COR-L47 (cell line): Measurements from ENCODE around the gene URGCP.
"Not testable (repeated sequence)": the region's sequence is repeated elsewhere in the genome, so short reads cannot be mapped to it uniquely, and the experiment has no call there.

ENCODE experiments used
- DNase-seq: peaks from one replicate; lab custom pipeline; 2025; lab: John Stamatoyannopoulos, UW

Gene URGCP

DNA sequence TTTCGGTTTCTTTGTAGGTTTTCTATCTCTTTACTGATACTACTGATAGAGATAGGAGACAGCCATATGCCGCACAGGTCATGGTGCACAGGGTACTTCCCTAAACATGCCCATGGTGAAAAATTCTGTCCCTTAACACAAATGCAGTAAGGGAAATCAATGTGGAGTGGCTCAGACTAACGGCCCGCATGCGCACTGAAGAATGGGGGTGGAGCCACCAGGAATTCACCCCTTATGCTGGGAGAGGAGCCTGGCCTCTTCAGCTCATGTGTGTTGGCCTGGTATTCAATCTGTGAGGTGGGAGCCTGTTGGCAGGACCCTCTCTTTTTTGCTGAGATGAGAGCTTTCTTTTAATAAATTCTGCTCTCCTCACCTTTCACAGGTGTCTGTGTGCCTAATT, 8.4 kb upstream of the URGCP start:
- DNase-seq, result no peak

DNA sequence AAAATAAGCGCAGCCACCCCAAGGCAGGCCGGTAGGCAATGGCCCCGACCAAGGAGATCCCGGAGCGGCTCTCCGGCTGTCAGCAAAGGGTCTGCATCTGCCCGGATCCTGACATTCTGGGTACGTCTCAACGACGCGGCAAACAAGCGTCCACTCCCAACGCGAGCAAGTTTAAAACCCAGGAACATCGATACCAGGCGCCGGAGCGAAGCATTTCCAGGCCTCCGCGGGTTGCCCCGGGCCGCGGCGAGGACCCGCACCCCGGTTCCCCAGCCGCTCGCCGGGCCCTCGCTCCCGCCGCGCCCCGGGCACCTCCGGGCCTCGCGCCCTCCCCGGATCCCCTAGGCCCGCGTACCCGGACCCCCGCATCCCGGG, 453 bp downstream of the URGCP start:
- DNase-seq, result peak; percentile 12

DNA sequence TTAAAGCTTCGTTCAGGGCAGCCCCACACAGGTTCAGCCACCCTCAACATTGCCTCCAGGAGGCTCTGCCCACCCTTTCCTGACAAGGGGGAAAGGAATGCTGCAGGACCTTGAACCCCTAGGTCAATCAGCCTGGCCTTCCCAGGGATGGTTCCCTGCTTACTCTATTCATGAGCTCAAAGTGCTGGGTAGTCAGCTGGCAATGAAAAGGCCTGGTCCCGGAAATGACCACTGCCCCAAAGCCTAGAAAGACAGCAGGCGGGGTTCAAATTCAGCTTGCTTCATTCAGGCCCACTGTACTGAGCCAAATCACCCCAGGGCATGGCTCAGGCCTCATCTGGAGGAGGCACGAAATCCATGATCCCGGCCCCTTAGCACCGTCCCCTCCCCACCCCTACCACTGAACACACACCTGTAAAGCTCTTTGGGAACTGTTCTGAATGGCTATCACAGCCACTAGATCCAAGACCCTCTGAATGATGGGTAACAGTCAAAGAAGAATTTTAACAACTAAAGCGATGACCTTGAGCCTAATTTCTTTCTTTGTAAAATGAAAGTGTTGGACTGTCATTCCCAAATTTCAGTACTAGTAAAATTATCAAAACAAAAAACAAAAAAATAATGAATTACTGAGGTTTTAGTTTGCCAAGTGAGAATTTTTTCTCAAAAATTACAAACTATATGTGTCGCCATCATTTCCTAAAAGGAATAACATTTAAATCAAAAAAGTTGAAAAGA, 1.0 kb downstream of the URGCP start:
- DNase-seq, result no peak

DNA sequence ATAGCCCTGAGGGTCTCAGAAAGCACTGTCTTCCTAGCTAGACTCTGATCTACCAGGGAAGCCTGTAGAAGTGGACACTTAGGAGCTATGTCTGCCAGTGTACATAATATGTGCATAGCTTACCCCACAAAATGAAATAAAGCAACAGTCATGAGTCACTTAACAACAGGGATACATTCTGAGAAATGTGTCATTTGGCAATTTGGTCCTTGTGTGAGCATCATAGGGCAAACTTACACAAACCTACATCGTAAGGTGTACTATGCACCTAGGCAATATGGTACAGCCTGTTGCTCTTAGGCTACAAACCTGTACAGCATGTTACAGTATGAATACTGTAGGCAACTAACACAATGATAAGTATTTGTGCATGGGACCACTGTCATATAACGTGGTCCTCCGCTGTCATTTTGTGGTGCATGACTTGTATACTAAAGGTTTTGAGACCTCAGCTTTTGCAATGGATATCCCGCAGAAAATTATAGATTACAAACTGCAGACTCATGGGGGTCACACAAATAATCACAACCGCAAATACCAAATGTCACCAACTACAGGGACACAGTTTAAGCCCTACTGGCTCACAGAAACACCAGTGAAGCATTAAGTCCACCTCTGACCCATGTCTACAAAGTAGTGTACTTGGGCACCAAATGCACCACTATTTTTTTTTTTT, 1.7 kb downstream of the URGCP start:
- DNase-seq, result no peak

DNA sequence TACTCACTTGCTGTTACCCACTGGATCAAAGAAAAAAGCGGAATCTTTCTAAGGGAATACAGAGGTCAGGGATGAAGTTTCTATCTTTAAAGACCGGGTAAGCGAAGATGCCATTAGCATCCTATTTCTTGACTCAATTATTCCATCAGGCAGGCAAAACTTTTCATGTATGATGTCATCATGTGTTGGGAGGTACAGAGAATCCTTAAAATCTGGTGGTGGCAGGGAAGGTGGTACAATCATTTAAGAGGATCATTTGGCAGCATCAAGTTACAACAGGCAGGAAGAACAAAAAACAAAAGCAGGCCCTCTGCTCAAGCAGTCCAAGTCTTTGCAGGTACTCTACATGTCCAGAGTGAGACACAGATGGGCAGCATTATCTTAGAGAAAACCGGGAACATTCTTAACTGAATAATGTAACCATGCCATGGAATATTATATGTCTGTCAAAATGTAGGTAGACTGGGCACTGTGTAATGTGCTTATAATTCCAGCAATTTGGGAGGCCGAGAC, 3.8 kb downstream of the URGCP start:
- DNase-seq, result no peak

DNA sequence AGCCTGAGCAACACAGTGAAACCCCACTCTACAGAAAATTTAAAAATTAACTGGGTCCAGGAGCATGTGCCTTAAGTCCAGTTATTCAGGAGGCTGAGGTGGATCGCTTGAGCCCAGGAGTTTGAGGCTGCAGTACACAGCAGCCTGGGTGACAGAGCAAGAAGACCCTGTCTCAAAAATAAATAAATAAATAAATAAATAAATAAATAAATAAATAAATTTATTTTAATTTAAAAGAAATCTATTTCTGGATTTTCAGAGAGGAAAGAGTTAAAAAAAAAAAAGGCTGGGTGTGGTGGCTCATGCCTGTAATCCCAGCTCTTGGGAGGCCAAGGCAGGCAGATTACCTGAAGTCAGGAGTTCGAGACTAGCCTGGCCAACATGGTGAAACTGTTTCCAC, 7.8 kb downstream of the URGCP start:
- not testable (repeated sequence) for DNase-seq

DNA sequence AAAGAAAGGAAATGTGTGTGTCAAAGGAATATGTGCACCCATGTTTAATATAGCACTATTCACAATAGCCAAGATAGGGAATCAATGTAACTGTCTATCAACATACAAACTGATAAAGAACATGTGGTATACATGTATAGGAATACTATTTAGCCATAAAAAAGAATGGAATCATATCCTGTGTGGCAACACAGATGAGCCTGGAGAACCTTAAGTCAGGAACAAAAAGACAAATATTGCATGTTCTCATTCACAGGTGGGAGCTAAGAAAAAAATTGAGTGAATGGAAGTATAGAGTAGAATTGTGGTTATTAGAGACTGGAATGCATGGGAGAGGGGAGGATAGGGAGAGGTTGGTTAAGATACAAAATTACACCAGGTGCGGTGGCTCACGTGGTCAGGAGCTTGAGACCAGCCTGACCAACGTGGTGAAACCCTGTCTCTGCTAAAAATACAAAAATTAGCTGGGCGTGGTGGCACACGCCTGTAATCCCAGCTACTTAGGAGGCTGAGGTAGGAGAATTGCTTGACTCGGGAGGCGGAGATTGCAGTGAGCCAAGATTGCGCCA, 10.5 kb downstream of the URGCP start:
- DNase-seq, result no peak

DNA sequence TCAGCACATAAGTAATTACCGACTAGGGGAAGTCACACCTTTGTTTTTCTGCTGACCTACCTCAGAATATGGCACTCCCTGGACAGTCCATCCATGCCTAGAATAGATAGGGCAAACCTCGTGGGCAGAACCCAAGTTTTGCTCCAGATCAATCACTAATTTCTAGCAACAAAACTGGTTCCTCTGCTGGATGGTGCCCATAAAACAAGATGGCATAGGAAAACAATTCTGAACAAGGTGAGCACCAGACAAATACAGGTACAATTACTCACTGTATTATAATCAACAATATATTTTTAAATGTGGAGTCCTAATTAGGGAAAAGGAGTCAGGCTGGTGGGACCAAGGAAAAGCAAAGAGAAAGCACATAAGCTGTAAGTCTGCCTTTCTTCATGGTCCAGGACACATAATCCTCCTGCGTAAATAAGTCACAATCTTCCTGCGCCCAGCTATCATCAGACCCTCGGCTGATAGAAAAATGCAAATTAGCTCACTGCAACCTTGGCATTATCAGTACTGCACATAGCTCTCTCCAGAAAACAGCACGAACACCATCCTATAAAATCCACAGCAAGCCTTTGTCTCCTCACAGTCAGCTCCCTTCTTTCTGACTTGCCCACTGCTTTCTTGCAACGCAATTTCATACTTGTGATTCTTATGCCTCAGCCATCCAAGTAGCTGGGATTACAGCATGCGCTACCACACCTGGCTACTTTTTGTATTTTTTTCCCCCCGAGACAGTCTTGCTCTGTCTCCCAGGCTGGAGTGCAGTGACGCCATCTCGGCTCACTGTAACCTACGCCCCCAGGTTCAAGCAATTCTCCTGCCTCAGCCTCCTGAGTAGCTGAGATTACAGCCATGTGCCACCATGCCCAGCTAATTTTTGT, 15.1 kb downstream of the URGCP start:
- no peak for DNase-seq

DNA sequence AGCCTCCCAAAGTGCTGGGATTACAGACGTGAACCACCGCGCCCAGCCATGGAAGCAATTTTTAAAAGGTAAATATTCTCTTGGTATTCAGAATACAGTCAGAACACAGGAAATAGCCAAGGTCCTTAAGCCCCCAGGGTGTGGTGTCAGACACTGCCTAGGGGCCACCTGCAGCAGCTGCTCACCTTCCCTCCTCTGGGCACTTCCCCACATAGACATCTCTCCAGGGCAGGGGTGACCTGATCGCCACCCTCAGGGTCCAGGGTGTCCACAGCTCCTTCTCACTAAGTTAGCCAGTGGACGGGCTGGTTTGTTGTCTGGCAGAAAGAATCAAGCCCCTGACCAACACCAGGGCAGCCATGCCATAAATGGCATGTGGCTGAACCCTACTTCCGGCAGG, 15.9 kb downstream of the URGCP start:
- DNase-seq, result no peak

DNA sequence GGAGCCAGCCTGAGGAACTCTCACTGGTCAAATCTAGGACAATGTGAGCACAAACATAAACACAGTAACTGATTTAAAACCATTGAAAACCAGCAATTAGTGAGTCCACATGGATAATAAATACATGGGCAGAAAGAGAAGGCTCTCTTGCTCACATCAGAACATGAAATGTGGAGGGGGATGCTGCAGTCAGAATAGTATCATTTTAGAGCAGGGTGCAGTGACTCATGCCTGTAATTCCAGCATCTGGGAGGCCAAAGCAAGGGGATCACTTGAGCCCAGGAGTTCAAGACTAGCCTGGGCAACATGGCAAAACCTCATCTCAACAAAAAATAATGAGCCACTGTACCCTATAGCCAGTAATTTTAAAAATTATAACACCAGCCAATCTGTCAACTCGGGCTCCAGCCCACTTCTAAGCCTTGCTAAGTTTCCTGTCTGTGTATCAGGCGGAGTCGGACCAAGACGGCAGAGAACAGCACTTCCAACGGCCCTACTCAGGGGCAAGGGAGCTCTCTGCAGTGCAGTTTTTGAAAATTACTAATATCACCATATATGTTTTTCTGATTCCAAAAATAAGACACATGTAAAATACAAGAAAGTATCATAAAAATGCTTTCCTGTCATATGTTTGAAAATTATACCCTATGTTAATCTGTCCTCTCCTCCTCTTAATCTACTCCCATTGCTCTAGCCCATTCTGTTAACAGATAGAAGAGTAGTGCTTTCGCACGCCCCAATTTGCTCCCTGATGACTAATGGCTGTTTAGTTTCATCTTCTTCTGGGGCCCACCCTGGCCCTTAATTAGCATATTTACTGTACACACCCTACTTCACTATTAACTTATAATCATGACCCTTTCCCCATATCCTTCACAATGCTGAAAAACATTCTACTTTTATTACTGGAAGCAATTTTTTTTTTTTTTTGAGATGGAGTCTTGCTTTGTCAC, 17.1 kb downstream of the URGCP start:
- DNase-seq, result no peak

DNA sequence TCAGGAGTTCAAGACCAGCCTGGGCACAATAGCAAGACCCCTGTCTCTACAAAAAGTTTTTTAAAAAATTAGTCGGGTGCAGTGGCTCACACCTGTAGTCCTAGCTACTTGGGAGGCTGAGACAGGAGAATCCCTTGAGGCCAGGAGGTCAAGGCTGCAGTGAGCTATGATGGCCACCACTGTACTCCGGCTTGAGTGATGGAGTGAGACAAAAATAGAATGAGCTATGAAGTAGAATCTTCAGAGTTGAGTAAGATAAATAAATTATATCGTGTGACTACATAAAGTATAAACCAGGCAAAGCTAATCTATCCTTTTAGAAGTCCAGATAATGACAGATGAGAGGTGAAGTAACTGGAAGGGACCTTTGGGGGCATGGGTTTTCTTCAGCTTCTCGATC, 21.8 kb downstream of the URGCP start:
- no peak for DNase-seq

DNA sequence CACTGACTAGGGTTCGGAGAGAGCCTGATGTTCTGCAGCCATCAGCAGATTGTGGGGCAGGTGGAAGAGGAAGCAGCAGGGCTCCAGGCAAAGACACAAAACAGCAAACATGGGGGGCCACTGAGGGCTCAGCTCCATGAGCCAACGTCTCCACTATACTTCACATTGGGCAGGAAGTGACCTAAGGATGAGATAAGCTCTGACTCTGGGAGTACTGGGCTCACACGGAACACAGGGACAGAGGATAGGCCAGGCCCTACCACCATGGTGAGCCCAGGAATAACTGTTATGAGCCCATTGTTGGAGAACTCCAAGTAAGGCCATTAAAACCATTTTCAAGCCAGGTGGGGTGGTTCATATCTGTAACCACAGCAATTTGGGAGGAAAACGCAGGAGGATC, 22.2 kb downstream of the URGCP start:
- DNase-seq, result no peak

DNA sequence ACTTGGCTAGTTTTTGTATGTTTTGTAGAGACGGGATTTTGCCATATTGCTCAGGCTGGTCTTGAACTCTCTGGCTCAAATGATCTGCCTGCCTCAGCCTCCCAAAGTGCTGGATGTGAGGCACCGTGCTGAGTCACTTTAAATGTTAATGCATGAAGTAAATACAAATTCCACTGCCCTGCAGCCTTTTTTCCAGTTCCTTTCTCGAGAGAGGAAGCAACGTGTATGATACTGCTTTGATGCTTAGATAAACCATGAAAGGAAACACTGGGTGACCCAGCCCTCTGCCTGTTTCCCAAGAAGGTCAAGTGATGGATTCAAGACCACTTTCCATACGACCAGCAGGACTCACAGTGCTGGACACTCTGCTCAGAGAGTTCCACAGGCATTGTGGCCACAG, 25.8 kb downstream of the URGCP start:
- DNase-seq, result no peak

DNA sequence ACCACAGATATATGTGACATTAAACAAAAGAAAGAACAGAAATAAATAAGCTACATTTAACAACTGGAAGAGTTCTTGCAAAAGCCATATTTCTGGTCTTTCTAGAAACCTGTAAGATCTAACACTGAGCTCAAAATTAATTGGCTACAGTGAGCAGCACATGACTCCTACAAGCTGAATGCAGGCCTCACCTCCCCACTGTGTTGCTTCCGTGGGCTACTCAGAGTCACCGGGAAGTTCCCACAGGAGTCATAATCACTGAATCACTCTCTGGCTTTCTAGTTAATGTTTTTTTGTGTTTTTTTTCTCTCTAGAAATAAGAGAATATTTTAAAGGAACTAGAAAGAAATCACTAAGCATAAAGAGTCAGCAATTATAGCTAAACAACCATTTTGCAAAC, 26.9 kb downstream of the URGCP start:
- DNase-seq, result no peak

DNA sequence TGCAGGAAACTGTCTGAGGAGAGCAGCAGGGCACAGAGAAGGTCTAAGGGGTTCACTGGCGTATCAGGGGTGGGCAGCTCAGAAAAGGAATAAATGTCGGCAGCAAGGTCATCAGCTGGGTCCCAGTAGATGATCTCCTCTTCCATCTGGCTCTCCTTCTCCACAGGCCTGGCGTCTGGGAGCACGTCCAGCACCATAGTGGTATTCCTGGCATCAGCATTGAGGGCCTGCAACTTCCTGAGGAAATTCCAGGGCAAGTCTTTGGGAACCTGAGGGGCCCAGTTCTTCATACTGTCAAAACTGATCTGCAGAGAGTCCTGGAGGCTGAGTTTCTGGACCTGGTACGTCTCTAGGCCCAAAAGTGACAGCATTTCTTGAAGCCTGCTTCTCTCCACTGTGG, 27.5 kb downstream of the URGCP start:
- DNase-seq, result no peak

DNA sequence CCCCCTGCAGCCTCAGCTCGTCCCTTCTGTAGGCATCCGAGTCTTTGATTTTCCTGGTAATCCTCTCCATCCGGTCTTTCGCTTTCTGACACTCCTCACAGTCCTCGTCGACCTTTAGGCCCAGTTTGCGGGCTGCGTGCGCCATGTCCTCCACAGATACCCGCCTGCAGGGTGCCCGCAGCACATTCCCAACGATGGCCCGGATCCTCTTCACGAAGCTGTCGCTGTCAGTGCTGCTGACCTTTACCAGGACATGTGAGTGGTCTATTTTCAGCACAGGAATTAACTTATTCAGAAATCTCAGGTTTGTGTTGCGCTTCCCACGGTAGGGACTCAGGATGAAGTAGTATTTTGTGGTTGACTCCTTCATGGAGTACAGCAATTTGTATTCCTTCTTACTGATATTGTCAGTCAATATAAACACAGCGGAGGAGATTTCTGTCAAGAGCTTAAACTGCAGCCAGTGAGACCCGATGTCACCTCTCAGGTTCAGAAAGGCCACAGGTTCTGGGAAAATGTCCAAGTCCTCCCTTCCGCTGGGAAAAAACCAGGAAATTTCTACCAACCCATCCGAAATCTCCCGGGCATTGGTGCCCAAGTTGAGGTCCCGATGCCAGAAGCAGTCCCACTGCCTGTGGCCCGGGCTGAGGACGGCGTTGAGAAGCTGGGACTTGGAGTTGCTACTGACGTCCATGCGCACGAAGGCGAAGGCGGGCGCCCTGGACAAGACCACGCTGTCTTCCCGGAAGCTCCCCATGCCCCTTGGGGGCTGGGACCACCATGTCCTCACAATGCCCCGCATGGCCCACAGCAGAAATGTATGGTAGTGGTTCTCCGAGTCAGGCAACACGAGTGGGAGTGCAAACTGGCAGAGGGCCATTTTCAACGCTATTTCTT, 28.2 kb downstream of the URGCP start:
- no peak for DNase-seq

DNA sequence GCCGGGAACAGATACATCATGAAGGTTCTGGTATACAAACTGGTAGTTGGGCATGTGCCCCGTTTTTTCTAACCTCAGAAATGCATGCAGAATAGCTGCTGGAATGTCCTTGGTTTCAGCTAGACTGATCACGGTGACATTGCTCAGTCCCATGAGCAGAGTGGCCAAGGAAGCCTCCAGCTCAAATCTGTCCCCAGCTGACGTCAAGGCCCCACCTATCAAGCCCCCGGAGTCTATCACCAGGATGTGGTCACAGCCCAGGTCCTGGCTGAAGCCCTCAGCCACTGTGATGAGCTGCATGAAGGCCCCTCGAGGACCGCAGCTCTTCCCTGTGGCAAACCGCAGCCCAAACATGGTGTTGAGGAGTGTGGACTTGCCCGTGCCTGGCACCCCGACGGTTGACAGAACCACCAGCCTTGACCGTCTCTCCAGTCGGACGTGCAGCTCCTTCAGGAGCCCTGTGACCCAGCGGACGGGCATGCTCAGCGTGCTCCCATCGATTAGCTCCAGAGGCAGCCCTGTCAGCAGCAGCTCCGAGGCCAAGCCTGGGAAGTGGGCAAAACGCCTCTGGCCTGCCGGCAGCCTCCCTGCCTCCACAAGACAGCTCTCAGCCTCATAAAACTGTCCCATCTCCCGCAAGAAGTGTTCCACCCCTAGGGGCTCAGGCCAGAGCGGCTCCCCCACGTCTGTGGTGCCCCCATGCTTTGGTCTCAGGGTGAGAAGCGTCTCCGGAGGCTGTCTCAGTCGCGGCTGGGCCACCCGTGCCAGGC, 29.2 kb downstream of the URGCP start:
- no peak for DNase-seq

DNA sequence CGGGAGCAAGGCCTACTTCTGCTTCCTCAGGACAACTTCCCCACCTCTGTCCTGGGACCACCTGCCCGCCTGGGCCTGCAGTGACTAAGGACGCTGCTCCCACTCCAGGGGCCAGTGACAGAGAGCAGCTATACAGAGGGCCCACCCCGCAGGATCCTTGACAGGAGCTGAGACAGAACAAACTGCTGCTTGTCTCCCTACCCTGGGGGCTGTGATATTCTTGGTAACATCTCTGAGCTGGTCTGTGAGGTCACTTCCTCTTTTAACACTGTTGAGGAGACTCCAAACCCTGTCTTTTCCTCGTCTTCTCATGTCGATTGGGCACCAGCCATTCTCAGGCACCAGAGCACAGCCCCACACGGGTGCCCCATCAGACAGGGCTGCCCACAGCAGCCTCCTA, 30.2 kb downstream of the URGCP start:
- no peak for DNase-seq

DNA sequence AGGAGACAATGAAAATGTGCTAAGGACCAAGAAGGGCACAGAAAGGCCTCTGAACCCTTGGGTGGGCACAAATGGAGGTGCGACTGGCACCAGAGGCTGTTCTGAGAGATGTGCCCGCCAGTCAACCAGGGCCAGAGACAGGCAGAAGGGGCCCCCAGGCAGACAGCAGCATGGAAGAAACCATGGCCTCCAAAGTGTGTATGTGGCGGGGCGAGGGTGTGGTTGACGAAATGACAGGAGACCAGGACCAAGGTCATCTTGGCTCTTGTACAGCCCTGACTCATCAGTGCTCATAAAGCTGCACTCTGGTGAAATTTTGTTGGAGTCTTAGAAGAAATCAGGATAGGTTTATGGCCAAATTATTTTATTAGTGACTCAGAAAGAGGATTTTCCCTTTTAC, 33.1 kb downstream of the URGCP start:
- DNase-seq, result no peak
